WTC11 (cell line): ENCODE data around the gene IGHMBP2. TPM values are rescaled to one million over a fixed set of nuclear protein-coding genes. Genes with fewer than 3 reads are reported as not detected.

Experiments used
- ATAC-seq: fragments of 200-7000 bp; cut with Tn5 transposase; 2 replicates; pipeline ENCODE4 v1.10.0; 2021; ENCODE audit warnings: mild to moderate bottlenecking, moderate library complexity
- CTCF ChIA-PET: fragments of 300-600 bp; sonication (Branson Sonifier 250); formaldehyde crosslinking; loops from one replicate; lab custom pipeline; 2021; ENCODE audit warnings: antibody characterized with exemption; lab: Charles Lee
- POLR2A ChIA-PET: fragments of 350-600 bp; sonication (Branson Sonifier 250); formaldehyde crosslinking; loops from one replicate; lab custom pipeline; 2021; ENCODE audit warnings: antibody characterized with exemption; lab: Charles Lee
- DNase-seq: peaks from one replicate; pipeline ENCODE4 v3.0.0; 2021; ENCODE audit warnings: low spot score
- H3K27ac Mint-ChIP-seq: 2 replicates; pipeline ENCODE4 v1.8.0; 2021; ENCODE audit warnings: mixed read lengths
- H3K27me3 Mint-ChIP-seq: 2 replicates; pipeline ENCODE4 v1.8.0; 2021; ENCODE audit warnings: low read depth, mild to moderate bottlenecking, moderate library complexity, mixed read lengths
- H3K36me3 Mint-ChIP-seq: 2 replicates; pipeline ENCODE4 v1.8.0; 2021; ENCODE audit warnings: mixed read lengths
- H3K4me1 Mint-ChIP-seq: 2 replicates; pipeline ENCODE4 v1.8.0; 2022; ENCODE audit warnings: mixed read lengths
- H3K4me3 Mint-ChIP-seq: 2 replicates; pipeline ENCODE4 v1.8.0; 2021; ENCODE audit warnings: mild to moderate bottlenecking, moderate library complexity, mixed read lengths
- H3K9me3 Mint-ChIP-seq: 2 replicates; pipeline ENCODE4 v1.8.0; 2021; ENCODE audit warnings: mixed read lengths
- CREM ChIP-seq: sonication (generic); formaldehyde crosslinking; IDR thresholded peaks from 2 replicates; pipeline ENCODE4 v1.8.1; 2022; ENCODE audit warnings: mild to moderate bottlenecking, missing genetic modification reagents, moderate library complexity
- EMX1 ChIP-seq: fragments of 250-450 bp; sonication (Bioruptor Pico); IDR thresholded peaks from 2 replicates; pipeline ENCODE4 v1.8.0; 2021; ENCODE audit warnings: mild to moderate bottlenecking
- FOXJ3 ChIP-seq: sonication (generic); formaldehyde crosslinking; IDR thresholded peaks from 2 replicates; pipeline ENCODE4 v1.9.0; 2021; ENCODE audit warnings: missing genetic modification reagents, mild to moderate bottlenecking, borderline replicate concordance
- GABPB1 ChIP-seq: sonication (generic); formaldehyde crosslinking; IDR thresholded peaks from 2 replicates; pipeline ENCODE4 v1.8.1; 2023; ENCODE audit warnings: mild to moderate bottlenecking, missing genetic modification reagents
- PRRX2 ChIP-seq: fragments of 250-450 bp; sonication (Bioruptor Pico); IDR thresholded peaks from 2 replicates; pipeline ENCODE4 v1.8.0; 2021; ENCODE audit warnings: mild to moderate bottlenecking
- ZNF423 ChIP-seq: fragments of 250-450 bp; sonication (Bioruptor Pico); IDR thresholded peaks from 2 replicates; pipeline ENCODE4 v2.1.2; 2022; ENCODE audit warnings: mild to moderate bottlenecking, moderate library complexity
- total RNA-seq: library from RNA; stranded (reverse); gene quantifications from 3 replicates; pipeline ENCODE4 v1.2.3, GENCODE V29; 2021
- TF ChIP-seq, protein P1 (sequence below): fragments of 250-450 bp; sonication (Bioruptor Pico); IDR thresholded peaks from 2 replicates; pipeline ENCODE4 v1.9.0; 2021; ENCODE audit warnings: mild to moderate bottlenecking
- TF ChIP-seq, protein P2 (sequence below): fragments of 250-450 bp; sonication (Bioruptor Pico); IDR thresholded peaks from 2 replicates; pipeline ENCODE4 v1.9.0; 2021; ENCODE audit warnings: moderate library complexity, mild to moderate bottlenecking, inconsistent platforms, borderline replicate concordance
- TF ChIP-seq, protein P3 (sequence below): sonication (generic); formaldehyde crosslinking; IDR thresholded peaks from 2 replicates; pipeline ENCODE4 v1.8.1; 2023; ENCODE audit warnings: mild to moderate bottlenecking, missing genetic modification reagents

Gene IGHMBP2
- total RNA-seq, 1 experiment from 2014 or later, result 22.5 TPM

DNA sequence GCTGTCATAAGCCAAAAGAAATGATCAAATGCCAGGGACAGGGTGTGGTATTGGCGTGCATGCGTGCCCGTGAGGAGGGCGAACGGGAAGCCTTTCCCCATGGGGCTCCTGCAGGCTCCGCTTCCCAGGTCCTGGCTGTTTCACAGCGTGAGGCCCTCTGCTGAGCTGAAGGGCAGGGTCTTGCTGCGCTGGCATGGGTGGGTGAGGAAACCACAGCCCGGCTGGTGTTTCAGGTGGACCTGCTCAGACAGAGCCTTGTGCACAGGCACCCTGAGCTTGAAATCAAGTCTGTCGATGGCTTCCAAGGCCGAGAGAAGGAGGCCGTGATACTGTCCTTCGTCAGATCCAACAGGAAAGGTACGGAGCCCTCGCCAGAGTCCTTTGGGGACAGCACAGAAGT, 31.4 kb downstream of the IGHMBP2 start:
- no peak for DNase-seq
- Mint-ChIP-seq H3K27ac (no peak overlapping the region), H3K36me3 (peaks cover 19% of the 10 kb centered on the region), H3K4me3 (no peak overlapping the region), H3K4me1 (no peaks in the 10 kb centered on the region), H3K27me3 (no peaks in the 10 kb centered on the region)
- no peak for ATAC-seq
- CTCF ChIA-PET, result interaction anchor here (1.5 kb wide), 1 partner anchor 16 kb away, joined by 5 read pairs; no protein-coding TSS in a partner anchor
- no peak for TF ChIP-seq FOXJ3 (CRISPR knock-in tag)
- no peak for TF ChIP-seq ZNF423
- no peak for TF ChIP-seq CREM (CRISPR knock-in tag)
- TF ChIP-seq PRRX2 (CRISPR knock-in tag), result no peak
- TF ChIP-seq, protein P1, sequence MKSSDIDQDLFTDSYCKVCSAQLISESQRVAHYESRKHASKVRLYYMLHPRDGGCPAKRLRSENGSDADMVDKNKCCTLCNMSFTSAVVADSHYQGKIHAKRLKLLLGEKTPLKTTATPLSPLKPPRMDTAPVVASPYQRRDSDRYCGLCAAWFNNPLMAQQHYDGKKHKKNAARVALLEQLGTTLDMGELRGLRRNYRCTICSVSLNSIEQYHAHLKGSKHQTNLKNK (CRISPR knock-in tag), result no peak
- TF ChIP-seq, all 79 proteins: peak for 0
- no peaks in the 10 kb centered on the region for H3K9me3 Mint-ChIP-seq
- POLR2A ChIA-PET, result no interaction called here

DNA sequence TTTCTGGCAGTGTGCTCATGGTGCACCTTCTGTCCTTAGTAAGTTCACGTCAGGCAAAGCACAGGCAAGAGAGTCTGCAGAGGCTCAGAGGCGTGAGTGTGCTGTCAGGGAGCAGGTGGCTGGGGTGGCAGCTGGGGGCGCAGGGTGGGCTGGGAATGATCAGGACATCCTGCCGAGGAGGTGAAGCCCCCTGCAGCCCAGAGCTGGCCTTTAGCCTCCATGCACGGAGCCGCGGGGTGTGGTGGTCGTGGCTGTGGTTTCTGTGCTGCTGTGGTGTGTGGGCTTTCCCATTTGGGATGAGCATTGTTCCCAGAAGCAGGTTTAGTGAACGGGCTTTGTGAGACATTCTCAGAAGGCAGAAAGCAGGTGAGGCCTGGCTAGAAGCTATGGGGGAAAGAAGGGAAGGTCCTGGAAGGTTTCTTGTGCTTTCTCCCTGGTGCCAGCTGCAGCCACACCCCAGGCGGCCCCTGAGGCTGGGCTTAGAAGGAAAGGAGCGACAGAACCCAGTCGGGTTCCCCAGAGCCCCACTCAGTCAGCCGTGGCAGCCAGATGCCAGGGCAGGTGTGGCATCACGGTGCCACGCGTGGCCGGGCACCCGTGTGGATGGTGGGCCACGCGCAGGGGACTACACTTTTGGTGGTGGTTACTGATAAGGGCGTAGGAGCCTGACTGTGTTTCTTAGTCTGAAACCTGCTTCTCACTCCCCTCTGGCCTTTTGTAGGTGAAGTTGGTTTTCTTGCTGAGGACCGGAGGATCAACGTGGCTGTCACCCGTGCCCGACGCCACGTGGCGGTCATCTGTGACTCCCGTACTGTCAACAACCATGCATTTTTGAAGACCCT, 32.0 kb downstream of the IGHMBP2 start:
- CTCF ChIA-PET, result interaction anchor here (1.5 kb wide), 1 partner anchor 15 kb away, joined by 5 read pairs; no protein-coding TSS in a partner anchor
- ATAC-seq (no peak), DNase-seq (no peak)
- Mint-ChIP-seq H3K27ac (no peak overlapping the region), H3K9me3 (no peaks in the 10 kb centered on the region), H3K36me3 (peaks cover 14% of the 10 kb centered on the region; the same call in 1 of the 2 replicates), H3K27me3 (no peaks in the 10 kb centered on the region), H3K4me1 (no peaks in the 10 kb centered on the region), H3K4me3 (no peak overlapping the region)
- POLR2A ChIA-PET, result no interaction called here
- TF ChIP-seq, protein P2, sequence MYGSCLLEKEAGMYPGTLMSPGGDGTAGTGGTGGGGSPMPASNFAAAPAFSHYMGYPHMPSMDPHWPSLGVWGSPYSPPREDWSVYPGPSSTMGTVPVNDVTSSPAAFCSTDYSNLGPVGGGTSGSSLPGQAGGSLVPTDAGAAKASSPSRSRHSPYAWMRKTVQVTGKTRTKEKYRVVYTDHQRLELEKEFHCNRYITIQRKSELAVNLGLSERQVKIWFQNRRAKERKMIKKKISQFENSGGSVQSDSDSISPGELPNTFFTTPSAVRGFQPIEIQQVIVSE (CRISPR knock-in tag), result no peak
- TF ChIP-seq, protein P3, sequence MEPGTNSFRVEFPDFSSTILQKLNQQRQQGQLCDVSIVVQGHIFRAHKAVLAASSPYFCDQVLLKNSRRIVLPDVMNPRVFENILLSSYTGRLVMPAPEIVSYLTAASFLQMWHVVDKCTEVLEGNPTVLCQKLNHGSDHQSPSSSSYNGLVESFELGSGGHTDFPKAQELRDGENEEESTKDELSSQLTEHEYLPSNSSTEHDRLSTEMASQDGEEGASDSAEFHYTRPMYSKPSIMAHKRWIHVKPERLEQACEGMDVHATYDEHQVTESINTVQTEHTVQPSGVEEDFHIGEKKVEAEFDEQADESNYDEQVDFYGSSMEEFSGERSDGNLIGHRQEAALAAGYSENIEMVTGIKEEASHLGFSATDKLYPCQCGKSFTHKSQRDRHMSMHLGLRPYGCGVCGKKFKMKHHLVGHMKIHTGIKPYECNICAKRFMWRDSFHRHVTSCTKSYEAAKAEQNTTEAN (CRISPR knock-in tag), result no peak

DNA sequence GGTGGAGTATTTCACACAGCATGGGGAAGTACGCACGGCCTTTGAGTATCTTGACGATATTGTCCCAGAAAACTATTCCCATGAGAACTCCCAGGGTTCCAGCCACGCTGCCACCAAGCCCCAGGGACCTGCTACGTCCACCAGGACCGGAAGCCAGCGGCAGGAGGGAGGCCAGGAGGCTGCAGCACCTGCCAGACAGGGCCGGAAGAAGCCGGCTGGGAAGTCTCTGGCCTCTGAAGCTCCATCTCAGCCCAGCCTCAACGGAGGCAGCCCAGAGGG, 32.6 kb downstream of the IGHMBP2 start:
- no peak for DNase-seq
- H3K27me3 Mint-ChIP-seq, result no peaks in the 10 kb centered on the region
- ATAC-seq, result no peak
- ChIA-PET POLR2A (no interaction called here), CTCF (interaction anchor here (1.5 kb wide), 1 partner anchor 15 kb away, joined by 5 read pairs; no protein-coding TSS in a partner anchor)
- no peaks in the 10 kb centered on the region for H3K4me1 Mint-ChIP-seq
- H3K36me3 Mint-ChIP-seq, result peaks cover 14% of the 10 kb centered on the region; the same call in 1 of the 2 replicates
- H3K9me3 Mint-ChIP-seq, result no peaks in the 10 kb centered on the region
- no peak overlapping the region for H3K27ac Mint-ChIP-seq
- H3K4me3 Mint-ChIP-seq, result no peak overlapping the region
- TF ChIP-seq, protein P3 (CRISPR knock-in tag), result no peak
- TF ChIP-seq GABPB1 (CRISPR knock-in tag), result no peak
- TF ChIP-seq, all 79 proteins: peak for 0

DNA sequence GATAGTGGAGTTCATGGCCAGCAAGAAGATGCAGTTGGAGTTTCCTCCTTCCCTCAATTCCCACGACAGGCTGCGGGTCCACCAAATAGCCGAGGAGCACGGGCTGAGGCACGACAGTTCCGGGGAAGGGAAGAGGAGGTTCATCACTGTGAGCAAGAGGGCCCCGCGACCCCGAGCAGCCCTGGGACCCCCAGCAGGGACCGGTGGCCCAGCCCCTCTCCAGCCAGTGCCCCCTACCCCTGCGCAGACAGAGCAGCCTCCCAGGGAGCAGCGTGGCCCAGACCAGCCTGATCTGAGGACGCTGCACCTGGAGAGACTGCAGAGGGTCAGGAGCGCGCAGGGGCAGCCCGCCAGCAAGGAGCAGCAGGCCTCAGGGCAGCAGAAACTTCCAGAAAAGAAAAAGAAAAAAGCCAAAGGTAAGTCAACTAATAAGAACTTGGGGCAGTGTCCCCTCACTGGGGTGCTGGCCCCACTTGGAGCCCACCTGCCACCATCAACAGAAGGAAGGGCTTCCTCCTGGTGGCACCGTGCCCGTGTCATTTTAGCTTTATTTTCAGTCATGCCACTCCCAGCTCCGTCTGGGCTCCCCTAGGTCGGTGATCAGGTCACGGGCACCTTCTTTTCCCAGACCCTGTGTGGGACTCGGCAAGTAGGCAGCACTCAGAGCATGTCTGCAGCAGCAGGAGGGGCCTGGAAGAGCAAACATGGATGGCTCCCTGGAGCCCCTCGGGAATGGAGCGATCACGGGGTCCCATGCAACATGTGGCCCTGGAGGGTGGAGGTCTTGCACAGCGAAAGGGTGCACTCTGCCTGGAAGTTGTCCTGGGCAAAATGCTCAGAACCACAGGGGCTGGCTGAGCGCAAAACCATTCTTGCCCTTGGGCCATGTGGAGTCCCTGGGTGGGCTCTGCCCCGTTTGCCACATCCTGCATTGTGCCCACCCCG, 33.3 kb downstream of the IGHMBP2 start:
- peaks cover 14% of the 10 kb centered on the region; the same call in 1 of the 2 replicates for H3K36me3 Mint-ChIP-seq
- H3K27ac Mint-ChIP-seq, result no peak overlapping the region
- no peak for TF ChIP-seq EMX1
- TF ChIP-seq, all 79 proteins: peak for 0
- DNase-seq, result no peak
- no peaks in the 10 kb centered on the region for H3K9me3 Mint-ChIP-seq
- ATAC-seq, result no peak
- H3K4me3 Mint-ChIP-seq, result no peak overlapping the region
- CTCF ChIA-PET, result no interaction called here
- H3K4me1 Mint-ChIP-seq, result no peaks in the 10 kb centered on the region
- POLR2A ChIA-PET, result no interaction called here
- no peaks in the 10 kb centered on the region for H3K27me3 Mint-ChIP-seq
